Central memory CD8-positive, alpha-beta T cell (primary cell): ENCODE data around the gene KLHL12.
"Not testable (repeated sequence)": the region's sequence is repeated elsewhere in the genome, so short reads cannot be mapped to it uniquely, and the experiment has no call there.

ENCODE experiments used
- ATAC-seq: fragments of 150-1000 bp; cut with Tn5 transposase; replicated peaks from 2 replicates; pipeline ENCODE4 v1.10.0; 2022; ENCODE audit warnings: mild to moderate bottlenecking, moderate FRiP score, moderate number of reproducible peaks; ENCODE audit not compliant: poor library complexity, severe bottlenecking; ENCODE audit errors: extremely low read depth
- DNase-seq, 2 donors: peaks; one replicate each; pipeline ENCODE4 v3.0.0; 2021; ENCODE audit warnings: low spot score in 2 of 2
- H3K27ac Mint-ChIP-seq: one replicate; pipeline ENCODE4 v1.8.0; 2022; ENCODE audit warnings: low read depth, mild to moderate bottlenecking, moderate library complexity, mixed read lengths
- H3K27me3 Mint-ChIP-seq: one replicate; pipeline ENCODE4 v1.8.0; 2022; ENCODE audit warnings: mixed read lengths
- H3K36me3 Mint-ChIP-seq: one replicate; pipeline ENCODE4 v1.8.0; 2022; ENCODE audit warnings: mild to moderate bottlenecking, moderate library complexity, mixed read lengths; ENCODE audit not compliant: insufficient read depth
- H3K4me1 Mint-ChIP-seq: one replicate; pipeline ENCODE4 v1.8.0; 2022; ENCODE audit warnings: mixed read lengths
- H3K4me3 Mint-ChIP-seq: one replicate; pipeline ENCODE4 v1.8.0; 2022; ENCODE audit warnings: mild to moderate bottlenecking, moderate library complexity, mixed read lengths
- H3K9me3 Mint-ChIP-seq: one replicate; pipeline ENCODE4 v1.8.0; 2022; ENCODE audit warnings: mixed read lengths

KLHL12 gene

DNA sequence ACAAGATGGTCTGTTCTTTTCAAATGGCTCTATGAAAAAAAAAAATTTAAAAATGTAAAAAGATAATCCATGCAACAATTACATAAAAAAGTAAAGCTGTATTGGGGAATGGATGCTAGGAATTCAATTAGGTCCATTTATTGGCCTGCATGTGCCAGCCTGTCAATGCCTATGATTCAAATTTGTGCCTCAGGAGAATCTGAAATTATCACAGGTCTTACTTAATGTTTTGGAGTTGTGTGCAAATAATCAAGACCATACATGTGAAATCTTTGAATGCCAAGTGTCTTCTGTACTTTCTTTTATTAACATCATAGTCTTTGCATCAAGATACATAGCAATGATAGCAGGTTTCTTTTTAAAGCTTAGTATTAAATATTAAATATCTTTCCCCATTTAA is 13.5 kb upstream of the KLHL12 start:
- H3K9me3 Mint-ChIP-seq, result no peaks in the 10 kb centered on the region
- no peaks in the 10 kb centered on the region for H3K4me1 Mint-ChIP-seq
- no peak overlapping the region for H3K4me3 Mint-ChIP-seq
- no peaks in the 10 kb centered on the region for H3K27me3 Mint-ChIP-seq
- no peak for ATAC-seq
- H3K27ac Mint-ChIP-seq, result no peak overlapping the region
- H3K36me3 Mint-ChIP-seq, result peaks cover 39% of the 10 kb centered on the region
- DNase-seq, result no peak

DNA sequence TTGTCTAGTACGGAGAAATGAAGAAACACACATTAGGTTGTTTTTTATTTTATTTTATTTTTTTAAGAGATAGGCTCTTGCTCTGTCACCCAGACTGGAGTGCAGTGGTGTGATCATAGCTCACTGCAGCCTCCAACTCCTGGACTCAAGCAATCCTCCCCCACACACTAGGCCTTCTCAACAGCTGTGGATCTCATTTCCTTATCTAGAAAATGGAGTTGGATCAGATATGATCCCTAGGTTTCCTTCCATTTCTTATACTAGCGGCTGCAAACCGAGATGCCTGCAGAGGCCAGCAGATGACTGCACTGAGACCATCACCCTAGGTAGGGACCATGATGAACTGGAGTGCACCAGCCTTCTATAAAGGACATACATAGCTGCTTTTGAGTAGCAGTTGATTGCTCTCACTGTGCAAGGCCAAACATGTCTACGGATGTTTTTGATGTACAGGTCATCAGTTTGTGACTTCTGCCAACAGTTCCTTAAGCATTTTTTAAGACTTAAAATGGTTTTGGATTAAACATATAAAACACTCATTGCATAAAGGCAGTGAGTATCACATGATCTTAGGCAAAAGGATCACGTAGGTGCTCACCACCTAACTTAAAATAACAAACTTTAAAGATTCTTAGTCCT is 11.4 kb upstream of the KLHL12 start:
- H3K27ac Mint-ChIP-seq, result no peak overlapping the region
- DNase-seq (no peak), ATAC-seq (no peak)
- no peak overlapping the region for H3K4me3 Mint-ChIP-seq
- no peaks in the 10 kb centered on the region for H3K4me1 Mint-ChIP-seq
- peaks cover 19% of the 10 kb centered on the region for H3K27me3 Mint-ChIP-seq
- H3K9me3 Mint-ChIP-seq, result no peaks in the 10 kb centered on the region
- peaks cover 24% of the 10 kb centered on the region for H3K36me3 Mint-ChIP-seq

DNA sequence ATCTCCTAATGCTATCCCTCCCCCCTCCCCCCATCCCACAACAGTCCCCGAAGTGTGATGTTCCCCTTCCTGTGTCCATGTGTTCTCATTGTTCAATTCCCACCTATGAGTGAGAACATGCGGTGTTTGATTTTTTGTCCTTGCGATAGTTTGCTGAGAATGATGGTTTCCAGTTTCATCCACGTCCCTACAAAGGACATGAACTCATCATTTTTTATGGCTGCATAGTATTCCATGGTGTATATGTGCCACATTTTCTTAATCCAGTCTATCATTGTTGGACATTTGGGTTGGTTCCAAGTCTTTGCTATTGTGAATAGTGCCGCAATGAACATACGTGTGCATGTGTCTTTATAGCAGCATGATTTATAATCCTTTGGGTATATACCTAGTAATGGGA is 9.4 kb upstream of the KLHL12 start:
- ATAC-seq, H3K4me3 Mint-ChIP-seq, H3K9me3 Mint-ChIP-seq, H3K36me3 Mint-ChIP-seq, DNase-seq, H3K4me1 Mint-ChIP-seq, H3K27ac Mint-ChIP-seq: not testable (repeated sequence)
- peaks cover 21% of the 10 kb centered on the region for H3K27me3 Mint-ChIP-seq

DNA sequence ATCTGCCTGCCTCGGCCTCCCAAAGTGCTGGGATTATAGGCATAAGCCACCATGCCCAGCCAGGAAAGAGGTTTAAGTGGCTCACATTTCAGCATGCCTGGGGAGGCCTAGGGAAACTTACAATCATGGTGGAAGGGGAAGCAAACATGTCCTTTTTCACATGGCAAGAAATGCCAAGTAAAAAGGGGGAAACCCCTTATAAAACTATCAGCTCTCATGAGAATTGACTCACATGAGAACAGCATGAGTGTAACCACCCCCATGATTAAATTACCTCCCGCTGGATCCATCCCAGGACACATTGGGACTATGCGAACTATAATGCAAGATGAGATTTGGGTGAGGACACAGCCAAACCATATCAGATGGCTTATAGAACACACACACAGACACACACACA is 8.8 kb upstream of the KLHL12 start:
- Mint-ChIP-seq H3K27ac (no peak overlapping the region), H3K27me3 (peaks cover 21% of the 10 kb centered on the region)
- DNase-seq, result no peak

DNA sequence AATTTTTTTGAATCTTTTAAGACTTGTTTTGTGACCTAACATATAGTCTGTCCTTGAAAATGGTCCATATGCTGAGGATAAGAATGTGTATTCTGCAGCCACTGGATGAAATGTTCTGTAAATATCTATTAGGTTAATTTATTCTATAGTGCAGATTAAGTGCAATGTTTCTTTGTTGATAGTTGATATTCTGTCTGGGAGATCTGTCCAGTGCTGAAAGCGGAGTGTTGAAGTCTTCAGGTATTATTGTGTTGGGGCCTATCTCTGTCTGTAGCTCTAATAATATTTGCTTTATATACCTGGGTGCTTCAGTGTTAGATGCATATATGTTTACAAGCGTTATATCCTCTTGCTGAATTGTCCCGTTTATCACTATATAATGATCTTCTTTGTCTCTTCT is 7.7 kb upstream of the KLHL12 start:
- Mint-ChIP-seq H3K36me3 (no peaks in the 10 kb centered on the region), H3K4me1 (no peaks in the 10 kb centered on the region), H3K9me3 (no peaks in the 10 kb centered on the region), H3K27me3 (peaks cover 21% of the 10 kb centered on the region), H3K27ac (no peak overlapping the region), H3K4me3 (no peak overlapping the region)
- DNase-seq (no peak), ATAC-seq (no peak)

More for the DNA sequence above, 8.8 kb upstream of the KLHL12 start:
- ATAC-seq, result no peak
- Mint-ChIP-seq H3K9me3 (no peaks in the 10 kb centered on the region), H3K36me3 (peaks cover 3% of the 10 kb centered on the region), H3K4me3 (no peak overlapping the region), H3K4me1 (no peaks in the 10 kb centered on the region)

- H3K4me1 Mint-ChIP-seq, result no peaks in the 10 kb centered on the region
- no peaks in the 10 kb centered on the region for H3K9me3 Mint-ChIP-seq
- peaks cover 21% of the 10 kb centered on the region for H3K27me3 Mint-ChIP-seq
- no peak overlapping the region for H3K27ac Mint-ChIP-seq
- no peak overlapping the region for H3K4me3 Mint-ChIP-seq
- H3K36me3 Mint-ChIP-seq, result peaks cover 3% of the 10 kb centered on the region
- DNase-seq (no peak), ATAC-seq (no peak)
Measured at GRCh38 chr1:202932476-202932875, 5.4 kb upstream of the KLHL12 start.

DNA sequence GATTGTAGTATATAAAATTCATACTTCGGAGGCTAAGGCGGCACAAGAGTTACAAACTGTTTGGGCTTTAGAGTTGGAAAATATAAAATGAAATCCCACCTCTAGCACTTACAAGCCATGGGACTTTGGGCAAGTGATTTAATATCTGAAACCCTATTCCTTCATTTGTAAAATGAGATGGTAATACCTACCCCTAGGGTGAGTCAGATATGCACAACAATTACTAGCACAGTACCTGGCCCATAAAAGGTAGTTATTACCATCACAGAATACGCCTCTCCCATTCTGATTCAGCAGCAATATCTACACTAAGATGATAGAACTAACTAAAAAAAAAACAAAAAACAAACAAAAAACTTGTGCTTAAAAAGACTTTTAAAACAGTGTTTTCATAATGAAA is 3.5 kb downstream of the KLHL12 start:
- ATAC-seq (no peak), DNase-seq (no peak)
- H3K4me3 Mint-ChIP-seq, result no peak overlapping the region
- no peak overlapping the region for H3K27ac Mint-ChIP-seq
- H3K9me3 Mint-ChIP-seq, result no peaks in the 10 kb centered on the region
- peaks cover 38% of the 10 kb centered on the region for H3K36me3 Mint-ChIP-seq
- peaks cover 21% of the 10 kb centered on the region for H3K4me1 Mint-ChIP-seq
- H3K27me3 Mint-ChIP-seq, result no peaks in the 10 kb centered on the region

DNA sequence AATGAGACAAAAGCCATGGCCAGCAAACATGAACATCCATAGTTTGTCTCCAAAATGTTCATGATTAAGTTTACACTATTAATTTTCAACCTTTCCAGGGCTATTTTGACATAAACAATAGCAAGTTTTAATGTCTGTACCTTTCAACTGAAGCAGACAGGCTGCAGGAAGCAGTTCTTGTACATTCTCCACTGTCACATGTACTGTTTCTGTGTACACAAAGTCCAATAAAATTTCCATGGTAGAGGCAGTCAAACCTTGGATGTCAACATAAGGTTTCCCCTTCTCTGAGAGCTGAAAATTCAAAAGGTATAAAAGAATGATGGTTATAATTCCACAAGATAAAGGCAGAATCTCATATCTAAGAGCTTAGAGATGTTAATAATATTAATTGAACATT is 7.4 kb downstream of the KLHL12 start:
- Mint-ChIP-seq H3K4me1 (peaks cover 10% of the 10 kb centered on the region), H3K9me3 (no peaks in the 10 kb centered on the region), H3K36me3 (peaks cover 55% of the 10 kb centered on the region), H3K27ac (no peak overlapping the region), H3K27me3 (no peaks in the 10 kb centered on the region), H3K4me3 (no peak overlapping the region)
- no peak for ATAC-seq
- no peak for DNase-seq

GRCh38 chr1:202915146-202915545 is 11.9 kb downstream of the KLHL12 start:
- H3K4me3 Mint-ChIP-seq, result no peak overlapping the region
- DNase-seq (no peak), ATAC-seq (no peak)
- peaks cover 19% of the 10 kb centered on the region for H3K4me1 Mint-ChIP-seq
- H3K36me3 Mint-ChIP-seq, result peaks cover 61% of the 10 kb centered on the region
- no peaks in the 10 kb centered on the region for H3K27me3 Mint-ChIP-seq
- H3K9me3 Mint-ChIP-seq, result no peaks in the 10 kb centered on the region
- H3K27ac Mint-ChIP-seq, result no peak overlapping the region

DNA sequence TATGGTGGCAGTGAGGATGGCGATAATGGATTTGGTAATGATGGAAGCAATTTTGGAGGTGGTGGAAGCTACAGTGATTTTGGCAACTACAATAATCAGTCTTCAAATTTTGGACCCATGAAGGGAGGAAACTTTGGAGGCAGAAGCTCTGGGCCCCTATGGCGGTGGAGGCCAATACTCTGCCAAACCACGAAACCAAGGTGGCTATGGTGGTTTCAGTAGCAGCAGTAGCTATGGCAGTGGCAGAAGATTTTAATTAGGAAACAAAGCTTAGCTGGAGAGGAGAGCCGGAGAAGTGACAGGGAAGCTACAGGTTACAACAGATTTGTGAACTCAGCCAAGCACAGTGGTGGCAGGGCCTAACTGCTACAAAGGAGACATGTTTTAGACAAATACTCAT is 14.6 kb downstream of the KLHL12 start:
- not testable (repeated sequence) for ATAC-seq, H3K27me3 Mint-ChIP-seq, DNase-seq, H3K9me3 Mint-ChIP-seq, H3K4me3 Mint-ChIP-seq, H3K27ac Mint-ChIP-seq
- Mint-ChIP-seq H3K4me1 (peaks cover 19% of the 10 kb centered on the region), H3K36me3 (peaks cover 50% of the 10 kb centered on the region)

GRCh38 chr1:202909494-202909893 is 17.5 kb downstream of the KLHL12 start:
- Mint-ChIP-seq H3K36me3 (peaks cover 37% of the 10 kb centered on the region), H3K27ac (no peak overlapping the region), H3K4me3 (no peak overlapping the region), H3K27me3 (no peaks in the 10 kb centered on the region), H3K4me1 (peaks cover 19% of the 10 kb centered on the region), H3K9me3 (no peaks in the 10 kb centered on the region)
- DNase-seq (no peak), ATAC-seq (no peak)

DNA sequence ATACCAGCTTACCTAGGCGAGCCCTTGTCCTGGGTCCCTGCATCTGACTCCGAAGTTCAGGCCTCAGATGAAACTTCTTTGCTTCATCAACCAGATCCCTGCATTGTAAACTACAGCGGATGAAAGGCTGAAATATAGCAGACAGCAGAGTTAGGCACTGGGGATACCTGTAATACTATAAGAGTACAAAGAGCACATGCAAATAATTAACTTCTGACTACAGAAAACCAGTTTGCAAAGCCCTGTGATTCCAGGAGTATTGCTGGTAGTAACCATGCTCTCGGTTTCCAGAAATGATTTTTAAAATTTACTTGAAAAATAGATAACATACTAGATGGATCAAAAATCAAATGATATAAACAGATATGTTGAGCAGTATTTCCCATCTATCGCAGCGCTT is 18.0 kb downstream of the KLHL12 start:
- DNase-seq (no peak), ATAC-seq (no peak)
- no peak overlapping the region for H3K27ac Mint-ChIP-seq
- H3K9me3 Mint-ChIP-seq, result no peaks in the 10 kb centered on the region
- peaks cover 34% of the 10 kb centered on the region for H3K36me3 Mint-ChIP-seq
- peaks cover 19% of the 10 kb centered on the region for H3K4me1 Mint-ChIP-seq
- H3K4me3 Mint-ChIP-seq, result no peak overlapping the region
- H3K27me3 Mint-ChIP-seq, result no peaks in the 10 kb centered on the region

DNA sequence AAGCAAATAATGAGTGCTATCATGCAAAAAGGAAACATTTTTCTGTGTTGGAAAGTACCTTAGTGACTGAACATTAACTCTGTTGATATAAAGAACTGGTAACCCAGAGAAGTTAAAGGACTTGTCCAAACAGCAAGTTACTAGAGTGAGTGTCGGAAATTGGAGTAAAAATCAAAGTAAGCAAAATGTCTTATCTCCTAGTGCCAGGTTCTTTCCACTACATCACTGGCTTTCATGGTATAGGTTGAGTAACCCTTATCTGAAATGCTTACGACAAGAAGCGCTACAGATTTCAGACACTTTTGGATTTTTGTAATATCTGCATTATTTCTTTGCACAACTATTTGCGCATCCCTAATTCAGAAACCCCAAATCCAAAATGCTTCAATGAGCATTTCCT is 21.7 kb downstream of the KLHL12 start:
- no peaks in the 10 kb centered on the region for H3K9me3 Mint-ChIP-seq
- H3K27ac Mint-ChIP-seq, result no peak overlapping the region
- H3K36me3 Mint-ChIP-seq, result peaks cover 34% of the 10 kb centered on the region
- DNase-seq (no peak), ATAC-seq (no peak)
- H3K27me3 Mint-ChIP-seq, result no peaks in the 10 kb centered on the region
- no peak overlapping the region for H3K4me3 Mint-ChIP-seq
- no peaks in the 10 kb centered on the region for H3K4me1 Mint-ChIP-seq

DNA sequence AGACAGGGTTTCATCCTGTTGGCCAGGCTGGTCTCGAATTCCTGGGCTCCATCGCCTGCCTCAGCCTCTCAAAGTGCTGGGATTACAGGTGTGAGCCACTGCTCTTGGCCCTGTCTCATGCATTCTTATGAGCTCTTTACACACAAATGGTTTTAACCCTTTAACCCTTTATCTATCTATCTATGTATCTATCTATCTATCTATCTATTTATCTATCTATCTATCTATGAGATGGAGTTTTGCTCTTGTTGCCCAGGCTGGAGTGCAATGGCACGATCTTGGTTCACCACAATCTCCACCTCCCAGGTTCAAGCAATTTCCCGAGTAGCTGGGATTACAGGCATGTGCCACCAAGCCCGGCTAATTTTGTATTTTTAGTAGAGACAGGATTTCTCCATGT is 23.2 kb downstream of the KLHL12 start:
- H3K4me3 Mint-ChIP-seq, ATAC-seq, H3K9me3 Mint-ChIP-seq, H3K27me3 Mint-ChIP-seq, DNase-seq, H3K4me1 Mint-ChIP-seq: not testable (repeated sequence)
- H3K36me3 Mint-ChIP-seq, result peaks cover 26% of the 10 kb centered on the region
- peak overlapping the region; percentile 70 for H3K27ac Mint-ChIP-seq
